Muscle of arm (tissue), 14 donors: Measurements from ENCODE around the gene CCDC127. TPM values are rescaled to one million over a fixed set of nuclear protein-coding genes. Genes with fewer than 3 reads are reported as not detected.
"Not testable (repeated sequence)": the region's sequence is repeated elsewhere in the genome, so short reads cannot be mapped to it uniquely, and the experiment has no call there.

Experiments
- DNase-seq: peaks from one replicate; pipeline ENCODE4 v3.0.0-alpha.2; 2013
- long read RNA-seq, 11 donors: transcript quantifications; one replicate each; lab custom pipeline, GENCODE V29; 2026
- polyA plus RNA-seq, 12 donors: library from polyadenylated mRNA; unstranded; fragments of 120-200 nt; gene quantifications; one replicate each; pipeline ENCODE4 v1.2.1, GENCODE V29; 2013; ENCODE audit not compliant: insufficient read length in 12 of 12

CCDC127 gene
- 10 to 100 TPM in 3 of 12 donors, 1 to 10 TPM in 8, not detected in 1; 8.4 to 12.1 (median 9.2) TPM for polyA plus RNA-seq
- long read RNA-seq, donor 1, full-length matches to known transcripts = 10 of 10 reads
- long read RNA-seq, donor 1, partial matches to known transcripts = 0 of 10 reads
- long read RNA-seq, donor 1, other reads (novel, unspliced or antisense) = 0 of 10 reads
- long read RNA-seq, donor 2, full-length matches to known transcripts = 18 of 18 reads
- long read RNA-seq, donor 2, partial matches to known transcripts = 0 of 18 reads
- long read RNA-seq, donor 2, other reads (novel, unspliced or antisense) = 0 of 18 reads
- long read RNA-seq, donor 3, full-length matches to known transcripts = 8 of 8 reads
- long read RNA-seq, donor 3, partial matches to known transcripts = 0 of 8 reads
- long read RNA-seq, donor 3, other reads (novel, unspliced or antisense) = 0 of 8 reads
- long read RNA-seq, donor 4, full-length matches to known transcripts = 6 of 6 reads
- long read RNA-seq, donor 4, partial matches to known transcripts = 0 of 6 reads
- long read RNA-seq, donor 4, other reads (novel, unspliced or antisense) = 0 of 6 reads
- long read RNA-seq, donor 5, full-length matches to known transcripts = 29 of 29 reads
- long read RNA-seq, donor 5, partial matches to known transcripts = 0 of 29 reads
- long read RNA-seq, donor 5, other reads (novel, unspliced or antisense) = 0 of 29 reads
- long read RNA-seq, donor 6, full-length matches to known transcripts = 9 of 9 reads
- long read RNA-seq, donor 6, partial matches to known transcripts = 0 of 9 reads
- long read RNA-seq, donor 6, other reads (novel, unspliced or antisense) = 0 of 9 reads
- long read RNA-seq, donor 7, full-length matches to known transcripts = 7 of 7 reads
- long read RNA-seq, donor 7, partial matches to known transcripts = 0 of 7 reads
- long read RNA-seq, donor 7, other reads (novel, unspliced or antisense) = 0 of 7 reads
- long read RNA-seq, donor 8, full-length matches to known transcripts = 22 of 22 reads
- long read RNA-seq, donor 8, partial matches to known transcripts = 0 of 22 reads
- long read RNA-seq, donor 8, other reads (novel, unspliced or antisense) = 0 of 22 reads
- long read RNA-seq, donor 9, full-length matches to known transcripts = 9 of 9 reads
- long read RNA-seq, donor 9, partial matches to known transcripts = 0 of 9 reads
- long read RNA-seq, donor 9, other reads (novel, unspliced or antisense) = 0 of 9 reads
- long read RNA-seq, donor 10, full-length matches to known transcripts = 16 of 16 reads
- long read RNA-seq, donor 10, partial matches to known transcripts = 0 of 16 reads
- long read RNA-seq, donor 10, other reads (novel, unspliced or antisense) = 0 of 16 reads
- long read RNA-seq, donor 11, full-length matches to known transcripts = 11 of 11 reads
- long read RNA-seq, donor 11, partial matches to known transcripts = 0 of 11 reads
- long read RNA-seq, donor 11, other reads (novel, unspliced or antisense) = 0 of 11 reads

DNA sequence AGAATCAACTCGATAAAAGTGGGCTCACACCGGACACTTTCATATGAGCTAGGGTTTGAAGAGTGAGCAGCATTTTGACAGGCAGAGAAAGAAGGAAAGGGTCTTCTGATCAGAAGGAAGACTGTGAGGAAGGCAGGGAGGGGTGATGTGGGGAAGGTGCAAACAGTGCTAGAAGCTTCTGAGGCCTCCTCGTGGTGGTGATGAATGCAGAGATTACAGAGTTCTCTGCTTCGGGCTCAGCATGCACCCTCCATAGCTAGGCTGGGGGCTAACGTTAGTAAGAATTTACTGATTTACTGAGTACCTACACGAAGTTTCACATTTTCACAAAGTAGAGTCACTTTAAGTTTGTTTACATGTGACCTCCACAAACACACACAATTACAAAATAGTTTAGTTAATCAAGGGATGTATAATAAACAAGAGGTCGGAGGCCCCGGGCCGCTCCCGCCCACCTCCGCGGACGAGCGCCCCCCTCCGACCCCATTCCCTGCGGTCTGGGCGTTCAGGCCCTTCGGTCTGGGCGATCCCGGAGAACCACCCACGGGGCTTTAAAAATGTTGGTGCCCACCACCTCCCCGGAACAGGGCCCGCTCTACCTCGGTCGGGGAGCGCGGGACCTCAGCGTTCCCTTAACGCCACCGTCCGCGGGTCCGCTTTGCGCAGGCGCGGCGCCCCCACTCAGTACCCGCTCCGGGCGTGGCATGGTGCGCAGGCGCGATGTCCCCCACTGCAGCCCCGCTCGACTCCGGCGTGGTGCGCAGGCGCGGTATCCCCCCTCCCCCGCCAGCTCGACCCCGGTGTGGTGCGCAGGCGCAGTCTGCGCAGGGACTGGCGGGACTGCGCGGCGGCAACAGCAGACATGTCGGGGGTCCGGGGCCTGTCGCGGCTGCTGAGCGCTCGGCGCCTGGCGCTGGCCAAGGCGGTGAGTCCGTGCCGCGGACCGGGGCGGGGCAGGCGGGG lies at the start of gene CCDC127, which contains the start of gene SDHA:
Gene CCDC127 (minus strand): TSS at position 660 of the 963 bp plus-strand sequence. CDS start 1,304 bp downstream, outside the sequence.
Gene SDHA (plus strand): TSS at position 827 of the 963 bp plus-strand sequence. CDS start 36 bp downstream, at position 863.
- DNase-seq = peak; percentile 98

GRCh38 chr5:267716-268115 lies 49.8 kb upstream of the CCDC127 start:
- no peak for DNase-seq

- not testable (repeated sequence) for DNase-seq
These were observed 48.5 kb upstream of the CCDC127 start for GRCh38 chr5:266311-267026.

DNA sequence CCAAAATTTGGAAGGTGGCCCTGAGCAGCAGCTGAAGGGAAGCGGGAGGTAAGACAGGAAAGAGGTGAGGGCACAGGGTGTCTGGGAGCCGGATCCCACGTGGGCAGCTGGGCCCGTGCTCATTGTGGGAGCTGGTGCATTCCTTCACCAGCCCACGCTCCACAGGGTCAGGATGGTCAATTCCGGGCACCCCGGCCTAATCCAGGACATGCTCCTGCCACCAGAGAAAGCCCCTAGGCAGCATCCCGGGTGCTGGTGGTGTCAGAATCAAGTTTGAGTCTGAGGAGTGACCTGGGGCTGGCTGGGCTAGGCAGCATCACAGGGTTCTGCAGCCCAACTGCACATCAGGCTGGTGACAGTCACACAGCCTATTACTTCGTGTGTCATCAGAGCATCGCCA lies 46.4 kb upstream of the CCDC127 start:
- DNase-seq = no peak

DNA sequence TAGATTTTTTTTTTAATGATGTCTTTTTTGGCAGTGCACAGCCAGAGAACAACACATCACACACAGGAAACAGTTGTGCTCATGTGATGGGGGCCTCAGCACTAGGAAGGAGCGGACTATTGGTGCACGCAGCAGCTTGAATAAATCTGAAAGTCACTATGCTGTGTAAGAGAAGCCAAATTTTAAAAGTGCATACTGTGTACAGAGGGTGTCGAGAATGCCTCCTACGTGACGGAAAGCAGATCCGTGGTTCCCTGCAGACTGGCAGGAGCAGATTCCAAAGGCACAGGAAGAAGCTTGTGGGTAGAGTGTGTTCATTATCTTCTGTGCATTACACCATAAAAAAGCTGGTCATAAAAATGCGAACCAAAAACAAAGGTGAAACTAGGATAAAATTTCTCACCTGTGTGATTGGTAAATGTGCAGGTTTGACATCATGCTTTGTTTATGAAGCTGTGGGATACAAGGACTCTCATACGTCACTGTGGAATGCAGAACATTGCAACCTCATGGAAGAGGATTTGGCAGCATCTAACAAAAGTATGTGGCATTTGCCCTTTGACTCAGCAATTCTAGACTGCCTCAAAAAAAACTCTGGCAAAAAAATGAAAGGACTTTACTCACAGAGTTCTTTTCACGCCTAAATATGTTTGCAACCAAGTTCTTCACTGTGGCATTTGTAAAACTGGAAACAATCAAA lies 45.5 kb upstream of the CCDC127 start:
- not testable (repeated sequence) for DNase-seq

DNA sequence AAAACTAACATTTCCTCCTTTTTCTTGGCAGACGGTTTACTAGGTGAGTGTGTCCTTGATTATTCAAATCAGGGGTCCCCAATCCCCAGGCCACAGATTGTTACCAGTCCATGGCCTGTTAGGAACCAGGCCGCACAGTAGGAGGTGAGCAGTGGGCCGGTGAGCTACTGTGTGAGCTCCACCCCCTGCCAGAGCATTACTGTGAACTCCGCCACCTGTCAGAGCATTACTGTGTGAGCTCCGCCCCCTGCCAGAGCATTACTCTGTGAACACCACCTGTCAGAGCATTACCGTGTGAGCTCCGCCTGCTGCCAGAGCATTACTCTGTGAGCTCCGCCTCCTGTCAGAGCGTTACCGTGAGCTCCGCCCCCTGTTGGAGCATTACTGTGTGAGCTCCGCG lies 39.2 kb upstream of the CCDC127 start:
- no peak for DNase-seq

DNA sequence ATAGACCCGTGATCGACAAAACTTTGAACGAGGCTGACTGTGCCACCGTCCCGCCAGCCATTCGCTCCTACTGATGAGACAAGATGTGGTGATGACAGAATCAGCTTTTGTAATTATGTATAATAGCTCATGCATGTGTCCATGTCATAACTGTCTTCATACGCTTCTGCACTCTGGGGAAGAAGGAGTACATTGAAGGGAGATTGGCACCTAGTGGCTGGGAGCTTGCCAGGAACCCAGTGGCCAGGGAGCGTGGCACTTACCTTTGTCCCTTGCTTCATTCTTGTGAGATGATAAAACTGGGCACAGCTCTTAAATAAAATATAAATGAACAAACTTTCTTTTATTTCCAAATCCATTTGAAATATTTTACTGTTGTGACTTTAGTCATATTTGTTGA lies 38.4 kb upstream of the CCDC127 start:
- not testable (repeated sequence) for DNase-seq

GRCh38 chr5:255116-255515 lies 37.2 kb upstream of the CCDC127 start:
- DNase-seq = not testable (repeated sequence)

- DNase-seq = not testable (repeated sequence)
These were observed 36.4 kb upstream of the CCDC127 start for GRCh38 chr5:254322-254721.

GRCh38 chr5:252546-252945 lies 34.6 kb upstream of the CCDC127 start:
- no peak for DNase-seq

GRCh38 chr5:251975-252374 lies 34.0 kb upstream of the CCDC127 start:
- not testable (repeated sequence) for DNase-seq

DNA sequence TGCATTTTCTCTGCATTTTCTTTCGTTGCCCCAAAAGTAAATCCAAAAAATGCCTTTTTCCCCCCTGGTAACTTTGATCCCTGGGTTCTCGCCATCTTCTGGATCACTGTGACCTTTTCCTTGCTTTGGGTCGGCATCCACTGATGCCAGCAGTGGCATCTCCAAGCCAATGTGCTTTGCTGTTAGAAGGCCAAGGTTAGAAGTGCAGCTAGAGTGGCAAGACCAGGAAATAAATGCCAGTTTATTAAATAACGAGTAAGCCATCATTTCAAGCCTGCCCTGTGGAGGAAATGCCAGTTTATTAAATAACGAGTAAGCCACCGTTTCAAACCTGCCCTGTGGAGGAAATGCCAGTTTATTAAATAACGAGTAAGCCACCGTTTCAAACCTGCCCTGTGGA lies 33.6 kb upstream of the CCDC127 start:
- not testable (repeated sequence) for DNase-seq

- DNase-seq = not testable (repeated sequence)
These were observed 33.1 kb upstream of the CCDC127 start for GRCh38 chr5:251016-251415.

GRCh38 chr5:250396-250795 lies 32.4 kb upstream of the CCDC127 start:
- DNase-seq = not testable (repeated sequence)

GRCh38 chr5:245717-246116 lies 27.8 kb upstream of the CCDC127 start:
- not testable (repeated sequence) for DNase-seq

DNA sequence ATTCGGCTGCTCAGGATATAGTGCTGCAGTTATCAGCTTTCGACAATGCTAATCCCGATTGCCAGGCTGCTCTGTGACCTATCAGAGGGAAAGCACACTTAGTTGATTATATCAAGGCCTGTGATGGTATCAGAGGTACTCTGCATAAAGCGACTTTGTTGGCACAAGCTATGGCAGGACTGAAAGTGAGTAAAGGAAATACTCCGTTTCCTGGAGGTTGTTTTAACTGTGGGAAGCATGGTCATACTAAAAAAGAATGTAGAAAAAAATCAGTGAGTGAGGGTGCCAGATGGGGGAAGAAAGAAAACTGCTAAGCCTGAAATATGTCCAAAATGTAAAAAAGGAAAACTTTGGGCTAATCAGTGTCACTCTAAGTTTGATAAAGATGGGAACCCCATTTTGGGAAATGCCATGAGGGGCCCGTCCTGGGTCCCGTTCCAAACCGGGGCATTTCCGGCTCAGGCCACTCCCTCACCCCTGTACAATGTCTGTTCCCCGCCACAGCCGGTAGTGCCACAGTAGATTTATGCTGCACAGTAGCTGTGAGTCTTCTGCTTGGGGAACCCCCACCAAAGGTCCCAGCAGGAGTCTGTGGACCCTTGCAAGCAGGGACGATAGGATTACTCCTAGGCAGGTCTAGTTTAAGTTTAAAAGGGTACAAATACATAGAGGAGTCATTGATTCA lies 25.9 kb upstream of the CCDC127 start:
- DNase-seq = not testable (repeated sequence)

DNA sequence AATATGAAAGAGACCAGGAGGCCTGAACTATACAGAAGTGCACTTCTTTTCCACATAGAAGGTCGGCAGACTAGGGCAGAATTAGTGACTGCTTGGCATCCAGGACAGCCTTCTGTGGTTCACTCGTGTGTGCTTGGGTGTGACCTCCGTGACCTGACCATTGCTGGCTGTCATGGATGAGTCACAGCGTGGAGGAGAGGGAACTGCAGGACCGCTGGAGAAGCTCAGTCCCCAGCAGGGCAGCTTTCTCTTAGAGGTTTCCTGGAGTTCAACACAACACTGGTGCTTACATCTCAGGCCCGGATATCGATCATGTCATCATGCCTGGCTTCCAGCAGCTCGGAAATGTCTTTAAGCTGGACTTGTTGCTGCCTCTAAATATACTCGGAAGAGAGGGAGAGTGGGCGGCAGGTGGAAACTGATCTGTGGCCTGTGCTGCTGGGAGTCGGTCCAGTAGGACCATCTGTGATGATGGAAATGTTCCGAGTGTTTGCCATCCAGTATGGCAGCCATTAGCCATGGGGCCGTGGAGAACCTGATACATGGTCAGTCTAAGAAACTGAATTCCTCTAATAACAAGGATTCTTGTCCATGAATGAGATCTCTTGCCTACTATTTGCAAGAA lies 23.2 kb upstream of the CCDC127 start:
- DNase-seq = not testable (repeated sequence)
